Keratinocyte (primary cell): ENCODE results near the gene THOC2. TPM values are rescaled to one million over a fixed set of nuclear protein-coding genes. Genes with fewer than 3 reads are reported as not detected.

Source experiments
- DNase-seq: peaks from one replicate; pipeline ENCODE4 v3.0.0-alpha.2; 2011; ENCODE audit warnings: low read depth, missing footprints, low spot score
- FAIRE-seq: peaks from 2 replicates; lab custom pipeline; 2011; peaks lifted over from hg19 to GRCh38; lab: Jason Lieb, UNC
- H2AFZ ChIP-seq: 2 replicates; pipeline ENCODE4 v1.6.0; 2012; ENCODE audit warnings: low read length, control low read depth, inconsistent platforms; ENCODE audit not compliant: control insufficient read depth
- H3K27ac ChIP-seq: 2 replicates; pipeline ENCODE4 v1.5.1; 2011; ENCODE audit warnings: low read length; ENCODE audit not compliant: control insufficient read depth, insufficient read depth
- H3K27me3 ChIP-seq: 3 replicates; pipeline ENCODE4 v1.6.0; 2011; ENCODE audit warnings: low read length; ENCODE audit not compliant: control insufficient read depth, insufficient read depth; ENCODE audit errors: extremely low read depth
- H3K36me3 ChIP-seq, 2 experiments: 2 replicates in 1 of 2; 3 replicates in 1 of 2; pipeline ENCODE4 v1.5.1; 2011; ENCODE audit warnings: low read length in 2 of 2, mild to moderate bottlenecking in 1 of 2; ENCODE audit not compliant: control insufficient read depth in 2 of 2, insufficient read depth in 2 of 2; ENCODE audit errors: extremely low read depth in 1 of 2
- H3K4me1 ChIP-seq: 3 replicates; pipeline ENCODE4 v1.5.1; 2011; ENCODE audit warnings: low read length; ENCODE audit not compliant: control insufficient read depth, insufficient read depth; ENCODE audit errors: extremely low read depth
- H3K4me2 ChIP-seq: 3 replicates; pipeline ENCODE4 v1.6.0; 2011; ENCODE audit warnings: low read depth, low read length; ENCODE audit not compliant: control insufficient read depth, insufficient read depth; ENCODE audit errors: extremely low read depth
- H3K4me3 ChIP-seq, 3 experiments: fragments of 200-600 bp in 1 of 3; sonication (generic) in 1 of 3; 2 replicates in 2 of 3; 3 replicates in 1 of 3; pipeline ENCODE4 v1.5.1; 2011 to 2016; ENCODE audit warnings: low read length in 3 of 3, mild to moderate bottlenecking in 3 of 3, control low read depth in 2 of 3, inconsistent platforms in 1 of 3, low read depth in 1 of 3, mixed read lengths in 1 of 3, mixed run types in 1 of 3, moderate library complexity in 1 of 3; ENCODE audit not compliant: control insufficient read depth in 2 of 3, insufficient read depth in 2 of 3; ENCODE audit errors: extremely low read depth in 1 of 3
- H3K79me2 ChIP-seq: 2 replicates; pipeline ENCODE4 v1.6.0; 2012; ENCODE audit warnings: low read length; ENCODE audit not compliant: control insufficient read depth, insufficient read depth
- H3K9ac ChIP-seq: 3 replicates; pipeline ENCODE4 v1.6.0; 2011; ENCODE audit warnings: low read length; ENCODE audit not compliant: control insufficient read depth, insufficient read depth; ENCODE audit errors: extremely low read depth
- H3K9me1 ChIP-seq: 3 replicates; pipeline ENCODE4 v1.6.0; 2011; ENCODE audit warnings: low read length; ENCODE audit not compliant: control insufficient read depth, insufficient read depth; ENCODE audit errors: extremely low read depth
- H3K9me3 ChIP-seq: 2 replicates; pipeline ENCODE4 v1.5.1; 2012; ENCODE audit warnings: low read depth, low read length; ENCODE audit not compliant: control insufficient read depth
- H4K20me1 ChIP-seq: 3 replicates; pipeline ENCODE4 v1.6.0; 2011; ENCODE audit warnings: low read length; ENCODE audit not compliant: control insufficient read depth, insufficient read depth; ENCODE audit errors: extremely low read depth
- CTCF ChIP-seq, 3 experiments: IDR thresholded peaks in 1 of 3; conservative IDR thresholded peaks in 1 of 3; optimal IDR thresholded peaks in 1 of 3; 2 replicates in 2 of 3; 3 replicates in 1 of 3; pipeline versions ENCODE3 to v1.5.1; 2011; ENCODE audit warnings: low read length in 3 of 3, mild to moderate bottlenecking in 3 of 3, moderate library complexity in 2 of 3, control low read depth in 1 of 3, inconsistent platforms in 1 of 3; ENCODE audit not compliant: insufficient read depth in 2 of 3; ENCODE audit errors: extremely low read depth in 1 of 3
- EZH2 ChIP-seq: IDR thresholded peaks from one replicate; pipeline ENCODE4 v1.6.1; 2012; ENCODE audit warnings: inconsistent platforms, mild to moderate bottlenecking, low read length, moderate library complexity
- dilution Hi-C: fragments of 300-500 bp; cut with MboI; formaldehyde crosslinking; loops from one replicate; pipeline ENCODE4 v1.7.0; 2020; ENCODE audit warnings: low sequenced_read_pairs; ENCODE audit not compliant: extremely low pct_ligation_motif_present
- polyA plus RNA-seq, 5 experiments: library from polyadenylated mRNA; depleted of rRNA in 3 of 5; stranded (reverse) in 3 of 5; stranded (forward) in 1 of 5; unstranded in 1 of 5; fragments of >200 nt; gene quantifications; 1 replicate in 1 of 5; 2 replicates in 3 of 5; 3 replicates in 1 of 5; pipeline versions ENCODE4 v1.2.1 to v1.2.3, GENCODE V29; 2011 to 2012; ENCODE audit warnings: missing spikeins in 2 of 5, low read depth in 1 of 5, low replicate concordance in 1 of 5

The THOC2 gene
- polyA plus RNA-seq, 1 donor (not counting 4 experiments of a cell fraction or from before 2014, with no cell fraction given), result 61.1 TPM

GRCh38 chrX:123601437-123601836 lies 131.4 kb downstream of the THOC2 start:
- Histone ChIP-seq H3K4me3 (no peak overlapping the region), H3K27me3 (no peaks in the 10 kb centered on the region), H3K27ac (no peak overlapping the region), H3K4me2 (no peak overlapping the region), H2AFZ (no peak overlapping the region), H3K79me2 (no peaks in the 10 kb centered on the region), H4K20me1 (no peaks in the 10 kb centered on the region), H3K9ac (no peak overlapping the region), H3K36me3 (no peaks in the 10 kb centered on the region), H3K9me1 (no peaks in the 10 kb centered on the region), H3K4me1 (no peaks in the 10 kb centered on the region), H3K9me3 (no peaks in the 10 kb centered on the region)
- DNase-seq, result no peak
- FAIRE-seq, result no peak
- TF ChIP-seq CTCF (optimal IDR thresholded peaks at IDR 0.05 in 1 of 3, IDR thresholded peaks at IDR 0.05 in 1 of 3, conservative IDR thresholded peaks at IDR 0.05 in 1 of 3; ENCODE audit: extremely low read depth in 1 of 3, insufficient read depth in 2 of 3, low read length in 3 of 3) (no peak), EZH2 (no peak)
- dilution Hi-C loops, result no loop called here

- no peaks in the 10 kb centered on the region for H3K9me1 ChIP-seq
- no peak overlapping the region for H3K27ac ChIP-seq
- H3K4me1 ChIP-seq, result no peaks in the 10 kb centered on the region
- H3K79me2 ChIP-seq, result no peaks in the 10 kb centered on the region
- FAIRE-seq, result no peak
- no peak overlapping the region for H3K9ac ChIP-seq
- no peak for TF ChIP-seq EZH2
- H3K4me2 ChIP-seq, result no peak overlapping the region
- no peaks in the 10 kb centered on the region for H3K9me3 ChIP-seq
- H3K4me3 ChIP-seq, result no peak overlapping the region
- H3K36me3 ChIP-seq, result no peaks in the 10 kb centered on the region
- H2AFZ ChIP-seq, result no peak overlapping the region
- no peaks in the 10 kb centered on the region for H3K27me3 ChIP-seq
- DNase-seq, result no peak
- no peaks in the 10 kb centered on the region for H4K20me1 ChIP-seq
- dilution Hi-C loops, result no loop called here
These were observed 132.7 kb downstream of the THOC2 start for GRCh38 chrX:123600181-123600580.

GRCh38 chrX:123590842-123591486 lies 141.9 kb downstream of the THOC2 start:
- no peak for DNase-seq
- Histone ChIP-seq H3K4me3 (no peak overlapping the region), H4K20me1 (no peaks in the 10 kb centered on the region), H2AFZ (no peak overlapping the region), H3K79me2 (no peaks in the 10 kb centered on the region), H3K4me2 (peak overlapping the region; percentile 43), H3K36me3 (no peaks in the 10 kb centered on the region), H3K9ac (no peak overlapping the region), H3K27me3 (no peaks in the 10 kb centered on the region), H3K4me1 (no peaks in the 10 kb centered on the region), H3K9me3 (no peaks in the 10 kb centered on the region), H3K9me1 (no peaks in the 10 kb centered on the region), H3K27ac (no peak overlapping the region)
- TF ChIP-seq CTCF (optimal IDR thresholded peaks at IDR 0.05 in 1 of 3, IDR thresholded peaks at IDR 0.05 in 1 of 3, conservative IDR thresholded peaks at IDR 0.05 in 1 of 3; ENCODE audit: extremely low read depth in 1 of 3, insufficient read depth in 2 of 3, low read length in 3 of 3) (no peak), EZH2 (no peak)
- FAIRE-seq, result no peak
- dilution Hi-C loops, result no loop called here
